NCI-H1417 (cell line): ENCODE measurements around the gene KLHL29.
A peak's percentile ranks its signal among the peaks of the same experiment; 100 is the strongest.

Experiments used
- DNase-seq, 3 experiments: peaks; one replicate each; lab custom pipeline; 2025; lab: John Stamatoyannopoulos, UW

The KLHL29 gene

GRCh38 chr2:23449413-23449812 lies 64.4 kb downstream of the KLHL29 start:
- DNase-seq, result no peak

- no peak for DNase-seq
These were observed 64.9 kb downstream of the KLHL29 start for GRCh38 chr2:23449831-23450331.

- no peak for DNase-seq
These were observed 67.4 kb downstream of the KLHL29 start for GRCh38 chr2:23452372-23452771.

- DNase-seq, result no peak
These were observed 68.0 kb downstream of the KLHL29 start for GRCh38 chr2:23452853-23453420.

- no peak for DNase-seq
These were observed 68.5 kb downstream of the KLHL29 start for GRCh38 chr2:23453432-23453831.

- DNase-seq, result no peak
These were observed 69.0 kb downstream of the KLHL29 start for GRCh38 chr2:23453836-23454460.

- no peak for DNase-seq
These were observed 69.6 kb downstream of the KLHL29 start for GRCh38 chr2:23454501-23455120.

- no peak for DNase-seq
These were observed 71.4 kb downstream of the KLHL29 start for GRCh38 chr2:23456396-23456795.

GRCh38 chr2:23456881-23457760 lies 72.1 kb downstream of the KLHL29 start:
- no peak for DNase-seq

GRCh38 chr2:23457990-23458682 lies 73.2 kb downstream of the KLHL29 start:
- DNase-seq, result no peak

GRCh38 chr2:23459032-23459431 lies 74.1 kb downstream of the KLHL29 start:
- no peak for DNase-seq

- peak in 1 of 3 experiments; percentile 23 for DNase-seq
These were observed 75.2 kb downstream of the KLHL29 start for GRCh38 chr2:23460228-23460627.

GRCh38 chr2:23460993-23461392 lies 76.0 kb downstream of the KLHL29 start:
- DNase-seq, result no peak

- DNase-seq, result peak in 1 of 3 experiments; percentile 23
These were observed 79.2 kb downstream of the KLHL29 start for GRCh38 chr2:23464156-23464555.

- no peak for DNase-seq
These were observed 80.0 kb downstream of the KLHL29 start for GRCh38 chr2:23464905-23465537.

- DNase-seq, result no peak
These were observed 81.0 kb downstream of the KLHL29 start for GRCh38 chr2:23465936-23466335.

GRCh38 chr2:23467618-23468017 lies 82.6 kb downstream of the KLHL29 start:
- no peak for DNase-seq

- DNase-seq, result no peak
These were observed 83.6 kb downstream of the KLHL29 start for GRCh38 chr2:23468474-23469141.

GRCh38 chr2:23469142-23469540 lies 84.2 kb downstream of the KLHL29 start:
- no peak for DNase-seq

- no peak for DNase-seq
These were observed 90.1 kb downstream of the KLHL29 start for GRCh38 chr2:23475036-23475435.

GRCh38 chr2:23475473-23475872 lies 90.5 kb downstream of the KLHL29 start:
- no peak for DNase-seq
